ENCODE measurements around the gene ATP1A4.
"Not testable (repeated sequence)": the region's sequence is repeated elsewhere in the genome, so short reads cannot be mapped to it uniquely, and the experiment has no call there.

The ATP1A4 gene

DNA sequence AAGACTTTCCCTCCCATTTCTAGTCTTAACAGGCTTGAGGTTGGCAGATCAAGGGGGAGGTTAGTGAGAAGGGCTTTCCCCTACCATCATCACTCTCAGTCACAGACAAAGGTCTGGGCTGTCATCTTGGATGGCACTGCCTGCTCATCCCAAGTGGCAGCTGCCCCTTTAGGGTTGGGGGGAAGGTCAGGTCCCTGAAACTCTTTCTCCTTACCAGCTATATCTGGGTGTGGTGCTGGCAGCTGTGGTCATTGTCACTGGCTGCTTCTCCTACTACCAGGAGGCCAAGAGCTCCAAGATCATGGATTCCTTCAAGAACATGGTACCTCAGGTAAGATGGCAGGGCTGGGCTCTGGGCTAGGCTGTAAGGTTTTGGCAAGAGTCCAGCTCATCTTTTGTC lies 27.7 kb upstream of the ATP1A4 start:
- H3K4me3 ChIP-seq (ENCODE audit: low read length): no peak overlapping the region
- DNase-seq (ENCODE audit: low read depth): no peak
- TF ChIP-seq, protein P1, sequence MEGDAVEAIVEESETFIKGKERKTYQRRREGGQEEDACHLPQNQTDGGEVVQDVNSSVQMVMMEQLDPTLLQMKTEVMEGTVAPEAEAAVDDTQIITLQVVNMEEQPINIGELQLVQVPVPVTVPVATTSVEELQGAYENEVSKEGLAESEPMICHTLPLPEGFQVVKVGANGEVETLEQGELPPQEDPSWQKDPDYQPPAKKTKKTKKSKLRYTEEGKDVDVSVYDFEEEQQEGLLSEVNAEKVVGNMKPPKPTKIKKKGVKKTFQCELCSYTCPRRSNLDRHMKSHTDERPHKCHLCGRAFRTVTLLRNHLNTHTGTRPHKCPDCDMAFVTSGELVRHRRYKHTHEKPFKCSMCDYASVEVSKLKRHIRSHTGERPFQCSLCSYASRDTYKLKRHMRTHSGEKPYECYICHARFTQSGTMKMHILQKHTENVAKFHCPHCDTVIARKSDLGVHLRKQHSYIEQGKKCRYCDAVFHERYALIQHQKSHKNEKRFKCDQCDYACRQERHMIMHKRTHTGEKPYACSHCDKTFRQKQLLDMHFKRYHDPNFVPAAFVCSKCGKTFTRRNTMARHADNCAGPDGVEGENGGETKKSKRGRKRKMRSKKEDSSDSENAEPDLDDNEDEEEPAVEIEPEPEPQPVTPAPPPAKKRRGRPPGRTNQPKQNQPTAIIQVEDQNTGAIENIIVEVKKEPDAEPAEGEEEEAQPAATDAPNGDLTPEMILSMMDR (conservative IDR thresholded peaks at IDR 0.05; ENCODE audit: low read depth, low read length): no peak

DNA sequence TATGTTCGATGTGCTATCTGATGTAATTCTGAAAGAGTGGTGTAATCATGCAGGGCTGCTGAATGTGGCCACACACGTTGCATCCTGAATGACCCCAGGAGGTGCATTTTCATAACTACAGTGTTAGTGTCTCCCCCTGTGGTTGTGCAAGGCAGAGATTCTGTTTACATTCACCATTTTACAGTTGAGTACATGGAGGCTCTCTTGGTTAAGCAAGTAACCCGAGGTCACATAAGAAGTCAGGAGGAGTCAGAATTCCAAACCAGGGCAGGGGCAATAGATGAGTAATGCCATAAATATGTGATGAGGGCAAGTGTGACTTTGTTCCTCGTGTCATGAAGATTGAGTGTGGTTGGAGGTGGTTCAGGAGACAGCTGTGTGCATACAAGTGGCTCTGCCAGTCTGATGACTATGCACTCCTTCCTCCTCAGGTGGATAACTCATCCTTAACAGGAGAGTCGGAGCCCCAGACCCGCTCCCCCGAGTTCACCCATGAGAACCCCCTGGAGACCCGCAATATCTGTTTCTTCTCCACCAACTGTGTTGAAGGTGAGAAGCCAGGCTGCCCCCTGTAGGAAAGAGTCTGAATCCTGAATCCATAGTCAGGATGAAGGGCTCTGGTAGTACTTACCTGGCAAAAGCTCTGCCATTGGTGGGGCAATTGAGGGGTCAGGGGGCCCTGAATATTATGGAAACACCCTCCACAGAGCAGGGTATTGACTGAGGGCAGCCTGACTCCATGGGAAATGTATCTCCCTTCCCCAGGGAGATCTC lies 26.5 kb upstream of the ATP1A4 start:
- DNase-seq (ENCODE audit: low read depth): no peak
- TF ChIP-seq, protein P1 (conservative IDR thresholded peaks at IDR 0.05; ENCODE audit: low read depth, low read length): peak; percentile 31
- H3K4me3 ChIP-seq (ENCODE audit: low read length): no peak overlapping the region

DNA sequence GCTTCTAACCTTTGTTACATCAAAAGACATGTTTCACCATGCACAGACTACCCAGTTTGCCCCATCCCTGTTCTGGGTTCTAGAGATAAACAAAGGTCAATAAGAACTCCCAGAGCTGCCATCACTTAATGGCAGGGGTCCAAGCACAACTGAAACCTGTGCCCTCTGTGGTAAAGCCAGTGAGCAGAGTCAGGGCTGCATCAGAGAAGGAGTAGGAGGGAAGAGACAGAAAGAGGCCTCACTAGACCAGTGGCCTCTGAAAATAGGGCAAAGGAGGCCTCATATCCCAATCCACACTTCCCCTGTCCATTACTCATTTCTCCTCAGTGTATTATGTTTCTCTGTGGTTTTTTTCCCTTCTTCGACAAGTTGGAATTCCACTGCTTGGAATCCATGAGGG lies 25.7 kb upstream of the ATP1A4 start:
- TF ChIP-seq, protein P1 (conservative IDR thresholded peaks at IDR 0.05; ENCODE audit: low read depth, low read length): no peak
- DNase-seq (ENCODE audit: low read depth): no peak
- H3K4me3 ChIP-seq (ENCODE audit: low read length): no peak overlapping the region

DNA sequence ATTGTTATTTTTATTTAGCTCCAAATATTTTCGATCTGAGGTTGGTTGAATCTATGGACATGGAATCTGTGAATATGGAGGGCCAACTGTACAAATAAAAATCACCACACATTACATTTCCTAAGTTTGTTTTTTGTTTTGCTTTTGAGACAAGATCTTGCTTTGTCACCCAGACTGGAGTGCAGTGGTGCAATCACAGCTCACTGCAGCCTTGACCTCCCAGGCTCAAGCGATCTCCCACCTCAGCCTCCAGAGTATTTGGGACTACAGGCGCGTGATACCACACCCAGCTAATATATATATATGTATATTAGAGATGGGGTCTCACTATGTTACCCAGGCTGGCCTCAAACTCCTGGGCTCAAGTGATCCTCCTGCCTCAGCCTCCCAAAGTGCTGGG lies 25.1 kb upstream of the ATP1A4 start:
- not testable (repeated sequence) for DNase-seq (ENCODE audit: low read depth); H3K4me3 ChIP-seq (ENCODE audit: low read length)

DNA sequence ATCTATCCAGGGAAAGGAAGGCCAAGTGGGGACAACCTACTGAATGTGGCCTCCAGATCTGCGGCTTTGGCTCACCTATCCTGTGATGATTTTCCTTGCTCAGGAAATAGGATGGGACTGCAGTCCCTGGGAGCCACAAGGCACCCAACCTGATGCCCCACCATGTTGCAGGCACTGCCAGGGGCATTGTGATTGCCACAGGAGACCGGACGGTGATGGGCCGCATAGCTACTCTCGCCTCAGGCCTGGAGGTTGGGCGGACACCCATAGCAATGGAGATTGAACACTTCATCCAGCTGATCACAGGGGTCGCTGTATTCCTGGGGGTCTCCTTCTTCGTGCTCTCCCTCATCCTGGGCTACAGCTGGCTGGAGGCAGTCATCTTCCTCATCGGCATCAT lies 24.0 kb upstream of the ATP1A4 start:
- TF ChIP-seq, protein P1 (conservative IDR thresholded peaks at IDR 0.05; ENCODE audit: low read depth, low read length): no peak
- no peak overlapping the region for H3K4me3 ChIP-seq (ENCODE audit: low read length)
- no peak for DNase-seq (ENCODE audit: low read depth)

DNA sequence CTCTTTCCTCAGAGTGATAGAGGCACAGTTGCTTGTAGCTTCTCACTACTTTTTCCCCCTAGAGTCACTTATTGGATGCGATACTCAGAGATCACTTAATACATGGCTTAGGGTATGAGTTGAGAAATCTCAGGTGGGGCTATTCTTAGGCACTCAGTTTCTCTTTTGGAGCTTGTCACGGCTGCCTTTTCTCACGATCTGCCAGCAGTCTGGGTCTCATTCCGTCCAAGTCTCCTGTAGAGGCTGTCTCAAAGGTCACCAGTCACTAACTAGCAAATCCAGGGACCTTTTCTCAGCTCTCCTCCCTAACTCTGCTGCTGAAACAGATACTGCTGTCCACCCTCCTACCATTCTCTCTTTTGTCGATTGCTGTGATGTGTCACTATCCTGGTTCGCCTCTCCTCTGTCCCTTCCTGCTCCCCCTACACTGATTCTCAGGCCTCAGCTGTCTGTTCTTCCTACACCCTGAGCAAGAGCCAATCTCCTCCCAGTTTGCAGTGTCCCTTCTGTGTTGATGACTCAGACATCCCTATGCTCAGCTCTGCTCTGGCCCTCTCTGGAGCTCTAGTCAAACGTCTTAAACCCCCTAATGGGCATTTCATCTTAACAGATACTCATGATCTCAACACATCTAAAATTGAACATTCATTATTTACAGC lies 23.4 kb upstream of the ATP1A4 start:
- TF ChIP-seq, protein P1 (conservative IDR thresholded peaks at IDR 0.05; ENCODE audit: low read depth, low read length): no peak
- no peak for DNase-seq (ENCODE audit: low read depth)
- no peak overlapping the region for H3K4me3 ChIP-seq (ENCODE audit: low read length)

DNA sequence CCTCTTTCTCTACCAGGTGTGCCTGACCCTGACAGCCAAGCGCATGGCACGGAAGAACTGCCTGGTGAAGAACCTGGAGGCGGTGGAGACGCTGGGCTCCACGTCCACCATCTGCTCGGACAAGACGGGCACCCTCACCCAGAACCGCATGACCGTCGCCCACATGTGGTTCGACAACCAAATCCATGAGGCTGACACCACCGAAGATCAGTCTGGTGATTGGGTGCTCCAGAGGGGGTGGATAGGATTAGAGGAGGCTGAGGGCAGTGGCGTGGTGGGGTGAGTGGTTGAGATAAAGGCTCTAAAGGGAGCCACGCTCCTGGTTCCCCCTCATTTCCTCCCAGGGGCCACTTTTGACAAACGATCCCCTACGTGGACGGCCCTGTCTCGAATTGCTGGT lies 22.8 kb upstream of the ATP1A4 start:
- H3K4me3 ChIP-seq (ENCODE audit: low read length): no peak overlapping the region
- no peak for DNase-seq (ENCODE audit: low read depth)
- TF ChIP-seq, protein P1 (conservative IDR thresholded peaks at IDR 0.05; ENCODE audit: low read depth, low read length): no peak
